ENCODE measurements around the gene NOL11.

The NOL11 gene

DNA sequence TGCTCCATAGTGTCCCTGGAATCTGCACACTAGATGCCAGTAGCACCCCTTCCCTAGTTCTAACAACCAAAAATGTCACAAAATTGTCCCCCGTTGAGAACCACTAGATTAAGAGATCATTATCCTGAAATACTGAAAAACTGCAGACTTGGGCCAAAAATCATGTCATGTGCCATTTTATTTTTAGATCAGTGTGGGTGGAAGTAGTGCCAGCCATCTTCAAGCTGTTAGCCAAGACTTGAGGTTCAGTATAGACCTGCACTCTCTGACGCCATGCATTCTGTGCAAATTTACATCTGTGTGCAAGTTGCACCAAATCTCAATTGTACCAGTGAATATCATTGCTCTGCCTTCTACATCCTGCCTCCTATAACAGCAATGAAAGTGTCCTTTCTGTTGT, 31.5 kb upstream of the NOL11 start:
- H3K9me3 Mint-ChIP-seq, result no peaks in the 10 kb centered on the region
- no peak overlapping the region for H3K27ac Mint-ChIP-seq
- H3K4me3 Mint-ChIP-seq, result no peak overlapping the region
- peaks cover 3% of the 10 kb centered on the region for H3K27me3 Mint-ChIP-seq (ENCODE audit: low read depth, poor library complexity)
- H3K4me1 Mint-ChIP-seq, result peaks cover 7% of the 10 kb centered on the region
- no peaks in the 10 kb centered on the region for H3K36me3 Mint-ChIP-seq (ENCODE audit: low read depth)
- DNase-seq, result no peak
- TF ChIP-seq, protein P1, sequence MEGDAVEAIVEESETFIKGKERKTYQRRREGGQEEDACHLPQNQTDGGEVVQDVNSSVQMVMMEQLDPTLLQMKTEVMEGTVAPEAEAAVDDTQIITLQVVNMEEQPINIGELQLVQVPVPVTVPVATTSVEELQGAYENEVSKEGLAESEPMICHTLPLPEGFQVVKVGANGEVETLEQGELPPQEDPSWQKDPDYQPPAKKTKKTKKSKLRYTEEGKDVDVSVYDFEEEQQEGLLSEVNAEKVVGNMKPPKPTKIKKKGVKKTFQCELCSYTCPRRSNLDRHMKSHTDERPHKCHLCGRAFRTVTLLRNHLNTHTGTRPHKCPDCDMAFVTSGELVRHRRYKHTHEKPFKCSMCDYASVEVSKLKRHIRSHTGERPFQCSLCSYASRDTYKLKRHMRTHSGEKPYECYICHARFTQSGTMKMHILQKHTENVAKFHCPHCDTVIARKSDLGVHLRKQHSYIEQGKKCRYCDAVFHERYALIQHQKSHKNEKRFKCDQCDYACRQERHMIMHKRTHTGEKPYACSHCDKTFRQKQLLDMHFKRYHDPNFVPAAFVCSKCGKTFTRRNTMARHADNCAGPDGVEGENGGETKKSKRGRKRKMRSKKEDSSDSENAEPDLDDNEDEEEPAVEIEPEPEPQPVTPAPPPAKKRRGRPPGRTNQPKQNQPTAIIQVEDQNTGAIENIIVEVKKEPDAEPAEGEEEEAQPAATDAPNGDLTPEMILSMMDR (IDR thresholded peaks at IDR 0.05), result no peak

DNA sequence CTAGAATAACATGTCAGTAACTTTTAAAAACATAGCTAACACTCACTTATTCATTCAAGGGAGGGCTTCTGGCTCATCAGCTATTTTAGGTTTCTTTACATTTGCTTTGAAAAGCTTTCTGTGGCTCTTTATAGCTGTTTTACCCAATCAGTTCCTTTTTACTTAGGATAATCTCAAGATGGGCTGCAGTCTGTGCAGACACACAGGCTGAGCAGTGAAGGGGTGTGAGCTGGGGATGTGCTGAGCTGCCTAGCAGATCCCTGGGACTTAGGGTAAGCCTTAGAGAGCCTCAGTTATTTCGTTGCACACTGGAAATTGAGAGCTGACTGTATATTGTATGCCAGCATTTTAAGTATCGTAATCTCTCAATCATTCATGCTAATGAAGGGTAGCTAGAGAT, 30.2 kb upstream of the NOL11 start:
- no peaks in the 10 kb centered on the region for H3K9me3 Mint-ChIP-seq
- TF ChIP-seq, protein P1 (IDR thresholded peaks at IDR 0.05), result no peak
- peaks cover 9% of the 10 kb centered on the region for H3K36me3 Mint-ChIP-seq (ENCODE audit: low read depth)
- no peak overlapping the region for H3K4me3 Mint-ChIP-seq
- no peak overlapping the region for H3K27ac Mint-ChIP-seq
- DNase-seq, result no peak
- peaks cover 7% of the 10 kb centered on the region for H3K4me1 Mint-ChIP-seq
- H3K27me3 Mint-ChIP-seq (ENCODE audit: low read depth, poor library complexity), result peaks cover 4% of the 10 kb centered on the region

DNA sequence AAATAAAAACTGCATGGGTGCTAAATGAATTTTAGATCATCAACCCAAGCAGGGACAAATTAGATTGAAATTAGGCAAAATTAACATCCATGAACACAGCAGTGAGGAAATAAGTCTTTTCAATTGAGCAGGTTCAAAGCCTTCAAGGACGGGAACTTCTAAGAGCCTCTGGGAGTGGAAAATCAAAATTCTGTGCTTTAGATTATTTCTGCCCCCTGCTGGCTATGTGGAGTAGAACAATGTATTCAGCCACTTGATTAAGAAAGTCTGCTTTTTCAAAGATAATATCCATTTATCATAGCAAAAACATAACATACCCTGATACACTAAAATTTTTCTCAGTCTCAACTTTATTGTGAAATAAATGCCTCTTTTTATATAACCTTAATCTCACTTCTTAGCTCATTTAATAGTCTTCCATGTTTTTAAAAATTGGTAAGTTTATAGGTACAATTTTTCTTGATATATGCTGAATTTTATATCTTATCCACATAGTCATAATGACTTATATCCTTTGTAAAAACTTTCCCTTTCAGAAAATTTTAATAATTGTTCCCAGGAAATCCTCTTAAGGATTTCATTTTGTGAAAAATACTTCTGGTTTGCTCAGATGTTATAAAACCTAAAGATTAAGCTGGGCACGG, 28.1 kb upstream of the NOL11 start:
- no peak overlapping the region for H3K4me3 Mint-ChIP-seq
- TF ChIP-seq, protein P1 (IDR thresholded peaks at IDR 0.05), result peak; percentile 81
- H3K36me3 Mint-ChIP-seq (ENCODE audit: low read depth), result peaks cover 26% of the 10 kb centered on the region
- peaks cover 7% of the 10 kb centered on the region for H3K4me1 Mint-ChIP-seq
- peak; percentile 46 for DNase-seq
- H3K27ac Mint-ChIP-seq, result no peak overlapping the region
- peaks cover 7% of the 10 kb centered on the region for H3K9me3 Mint-ChIP-seq
- H3K27me3 Mint-ChIP-seq (ENCODE audit: low read depth, poor library complexity), result peaks cover 8% of the 10 kb centered on the region

DNA sequence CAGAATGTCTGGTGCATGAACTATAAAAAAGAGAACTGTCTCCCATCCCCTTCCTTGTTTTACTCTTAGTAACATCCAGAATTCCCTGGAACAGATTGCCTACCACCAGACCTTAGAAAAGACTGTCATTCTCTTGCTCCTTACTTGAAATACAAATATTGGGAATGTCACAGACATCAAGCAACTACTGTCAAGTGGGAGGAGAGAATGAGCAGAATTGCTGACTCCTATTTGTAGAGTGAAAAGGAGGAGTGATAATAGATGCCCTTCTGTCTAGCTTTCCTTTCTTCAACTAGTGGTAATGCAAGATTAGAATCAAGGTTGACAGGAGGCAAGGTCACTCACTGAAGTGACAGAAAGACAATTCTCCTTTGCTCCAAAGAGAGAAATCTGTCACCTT, 23.9 kb upstream of the NOL11 start:
- H3K27ac Mint-ChIP-seq, result no peak overlapping the region
- no peaks in the 10 kb centered on the region for H3K4me1 Mint-ChIP-seq
- TF ChIP-seq, protein P1 (IDR thresholded peaks at IDR 0.05), result no peak
- peaks cover 26% of the 10 kb centered on the region for H3K36me3 Mint-ChIP-seq (ENCODE audit: low read depth)
- peaks cover 7% of the 10 kb centered on the region for H3K9me3 Mint-ChIP-seq
- peaks cover 5% of the 10 kb centered on the region for H3K27me3 Mint-ChIP-seq (ENCODE audit: low read depth, poor library complexity)
- no peak for DNase-seq
- H3K4me3 Mint-ChIP-seq, result no peak overlapping the region

DNA sequence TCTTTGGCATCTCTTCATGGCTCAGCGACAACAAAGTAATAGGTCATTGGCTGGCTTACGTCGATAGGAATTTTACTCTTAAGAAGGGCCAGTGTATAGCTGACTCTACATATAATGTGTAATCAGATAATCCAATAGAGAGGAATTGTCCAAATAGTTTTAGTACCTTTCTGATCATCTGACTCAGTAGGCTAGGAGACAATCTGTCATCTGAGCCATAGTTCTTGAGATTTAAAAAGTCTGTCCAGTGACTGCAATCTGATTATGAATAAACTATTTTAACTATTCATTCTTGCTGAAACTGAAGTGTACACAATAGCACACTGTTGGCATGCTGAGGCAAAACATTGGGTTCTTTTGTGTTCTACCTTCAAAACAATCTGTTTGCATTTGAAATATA, 21.4 kb upstream of the NOL11 start:
- Mint-ChIP-seq H3K4me1 (no peaks in the 10 kb centered on the region), H3K36me3 (ENCODE audit: low read depth) (peaks cover 26% of the 10 kb centered on the region), H3K9me3 (peaks cover 7% of the 10 kb centered on the region), H3K4me3 (no peak overlapping the region), H3K27me3 (ENCODE audit: low read depth, poor library complexity) (peaks cover 5% of the 10 kb centered on the region), H3K27ac (no peak overlapping the region)
- DNase-seq, result no peak
- TF ChIP-seq, protein P1 (IDR thresholded peaks at IDR 0.05), result no peak

DNA sequence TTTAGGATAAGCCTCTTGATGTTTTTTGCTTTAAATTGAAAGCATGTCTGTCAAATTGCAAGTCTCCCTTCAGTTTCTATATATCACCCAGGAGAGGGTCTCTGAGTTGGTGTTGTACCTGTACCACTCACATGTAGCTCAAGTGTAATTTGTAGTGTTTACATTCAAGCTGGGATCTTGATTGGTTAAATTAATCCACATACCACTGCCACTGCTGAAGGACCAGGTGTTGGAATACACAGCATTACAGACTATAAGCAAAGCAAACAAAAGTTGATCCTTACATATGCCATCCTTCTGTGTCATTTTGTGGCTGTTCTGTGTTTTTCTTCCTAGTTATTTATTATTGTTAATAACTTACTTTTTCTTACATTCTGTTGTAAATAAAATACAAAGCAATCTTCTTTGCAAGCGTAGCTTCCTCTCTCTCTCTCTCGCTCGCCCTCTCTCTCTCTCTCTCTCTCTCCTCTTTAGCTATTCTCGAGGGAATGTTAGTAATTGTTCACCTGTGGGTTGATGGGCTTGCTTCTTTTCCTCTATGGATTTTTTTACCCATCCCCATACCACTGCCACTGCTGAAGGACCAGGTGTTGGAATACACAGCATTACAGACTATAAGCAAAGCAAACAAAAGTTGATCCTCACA, 20.8 kb upstream of the NOL11 start:
- peaks cover 7% of the 10 kb centered on the region for H3K9me3 Mint-ChIP-seq
- H3K27ac Mint-ChIP-seq, result no peak overlapping the region
- H3K36me3 Mint-ChIP-seq (ENCODE audit: low read depth), result peaks cover 23% of the 10 kb centered on the region
- TF ChIP-seq, protein P1 (IDR thresholded peaks at IDR 0.05), result no peak
- H3K4me3 Mint-ChIP-seq, result no peak overlapping the region
- H3K4me1 Mint-ChIP-seq, result no peaks in the 10 kb centered on the region
- no peak for DNase-seq
- peaks cover 5% of the 10 kb centered on the region for H3K27me3 Mint-ChIP-seq (ENCODE audit: low read depth, poor library complexity)

Measured in nephron progenitor cell (in vitro differentiated cells).